GM18508 (cell line): ENCODE results near the gene ZNF488.

ENCODE experiments used
- ATAC-seq: cut with Tn5 transposase; IDR thresholded peaks from one replicate; pipeline ENCODE4 v1.9.1; 2021; ENCODE audit warnings: moderate number of reproducible peaks; ENCODE audit not compliant: insufficient read depth, unreplicated experiment

The ZNF488 gene

DNA sequence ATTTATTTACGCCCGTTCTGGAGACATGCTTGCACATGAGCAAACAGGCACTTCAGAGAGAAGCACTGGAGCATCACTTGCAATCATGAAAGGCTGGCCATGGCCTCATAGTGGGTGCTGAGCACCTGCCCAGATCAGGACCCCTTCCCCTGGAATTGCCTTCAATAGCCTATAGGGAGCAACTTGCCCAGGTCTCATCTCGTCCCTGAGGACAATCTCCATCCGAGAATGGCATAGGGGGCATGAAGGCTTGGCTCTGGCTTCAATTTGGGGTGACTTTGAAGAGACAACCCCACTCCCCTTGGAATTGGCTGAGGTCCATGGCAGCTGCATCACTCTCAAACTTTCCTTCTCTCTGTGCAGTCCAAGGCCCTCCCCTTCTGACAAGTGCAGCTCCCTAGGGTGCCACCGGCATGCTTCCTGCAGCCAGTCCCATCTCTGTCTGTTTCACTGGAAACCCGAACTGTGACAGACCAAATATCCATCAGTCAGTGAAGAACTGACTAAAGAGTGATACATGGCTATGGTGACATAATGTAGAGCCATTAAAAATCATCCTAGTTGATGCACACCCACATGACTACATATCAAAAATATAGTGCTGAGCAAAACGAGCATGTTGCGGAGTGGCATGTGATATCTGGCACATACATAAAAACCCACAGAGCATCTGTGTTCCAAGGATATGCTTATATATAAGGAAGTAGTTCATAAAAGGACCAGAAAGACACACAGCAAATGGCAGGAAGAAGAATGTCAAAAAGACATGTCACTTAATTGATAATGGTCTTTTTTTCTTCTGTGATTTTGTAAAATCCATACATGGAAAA is 49.4 kb downstream of the ZNF488 start:
- ATAC-seq: no peak

DNA sequence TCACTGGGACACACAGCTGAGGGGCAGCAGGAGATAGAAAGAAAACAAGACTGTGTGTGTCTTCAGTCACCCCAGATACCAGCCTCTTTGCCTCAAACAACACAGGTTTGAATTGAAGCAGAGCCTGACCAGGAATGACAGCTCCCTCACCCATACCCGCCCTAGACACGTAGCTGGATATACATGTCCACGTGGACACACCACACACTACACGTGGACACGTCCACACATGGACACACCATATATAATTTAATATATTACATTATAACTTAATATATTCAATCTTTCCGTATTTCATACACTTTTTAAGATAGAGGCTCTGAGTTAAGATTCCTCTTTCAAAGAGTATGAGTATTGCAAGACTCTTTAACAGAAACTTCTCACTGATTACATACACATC is 50.6 kb downstream of the ZNF488 start:
- ATAC-seq: no peak

DNA sequence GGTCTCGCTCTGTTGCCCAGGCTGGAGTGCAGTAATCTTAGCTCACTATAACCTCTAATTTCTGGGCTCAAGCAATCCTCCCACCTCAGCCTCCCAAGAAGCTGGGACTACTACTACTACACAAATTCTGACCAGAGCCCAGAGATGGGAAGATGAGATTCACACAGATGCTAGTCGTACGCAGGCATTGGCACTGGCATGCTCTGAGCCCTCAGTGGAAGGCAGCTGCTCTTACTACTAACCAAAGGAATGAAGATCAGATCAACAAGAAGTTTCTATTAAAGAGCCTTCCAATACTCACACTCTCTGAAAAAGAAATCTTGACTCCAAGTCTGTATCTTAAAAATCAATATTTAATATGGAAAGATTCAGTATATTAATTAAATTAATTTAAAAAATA is 51.1 kb downstream of the ZNF488 start:
- no peak for ATAC-seq

DNA sequence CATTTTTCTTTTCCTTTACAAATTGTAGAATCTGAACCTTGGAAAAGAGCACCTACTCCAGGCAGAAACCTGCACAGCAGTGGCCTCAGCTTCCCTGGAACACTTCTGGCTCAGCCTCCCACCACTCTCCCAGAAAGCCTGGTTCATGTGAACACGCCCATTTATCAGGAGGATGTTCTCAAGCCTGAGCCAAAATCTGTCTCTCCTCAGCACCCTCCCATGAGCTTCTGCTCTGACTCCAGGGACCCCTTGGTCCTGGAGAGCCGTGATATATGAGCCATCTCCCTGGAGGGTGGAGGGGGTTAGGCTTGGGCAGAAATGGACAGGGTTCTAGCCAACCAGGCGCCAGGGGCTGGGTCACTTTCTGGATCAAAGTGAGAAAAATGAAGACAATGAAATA is 51.7 kb downstream of the ZNF488 start:
- ATAC-seq: no peak

DNA sequence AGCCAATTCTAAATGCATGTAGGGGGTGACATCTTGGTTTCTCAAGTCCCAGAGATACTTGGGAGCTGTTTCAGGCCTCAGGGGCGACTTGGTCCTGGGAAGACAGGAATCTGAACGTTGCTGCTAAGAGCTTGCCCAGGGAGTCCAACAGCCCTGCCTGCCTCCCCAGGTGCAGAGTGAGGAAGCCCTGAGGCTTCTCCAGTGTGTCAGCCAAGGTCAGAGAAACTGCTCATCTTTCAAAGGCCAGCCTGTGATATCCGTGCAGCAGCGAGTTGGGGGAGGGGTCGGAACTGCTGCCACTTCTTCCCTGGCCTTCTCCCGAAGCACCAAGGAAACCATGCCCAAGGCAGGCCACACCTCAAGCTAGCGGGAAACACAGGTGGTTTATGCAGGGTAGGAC is 52.1 kb downstream of the ZNF488 start:
- no peak for ATAC-seq

DNA sequence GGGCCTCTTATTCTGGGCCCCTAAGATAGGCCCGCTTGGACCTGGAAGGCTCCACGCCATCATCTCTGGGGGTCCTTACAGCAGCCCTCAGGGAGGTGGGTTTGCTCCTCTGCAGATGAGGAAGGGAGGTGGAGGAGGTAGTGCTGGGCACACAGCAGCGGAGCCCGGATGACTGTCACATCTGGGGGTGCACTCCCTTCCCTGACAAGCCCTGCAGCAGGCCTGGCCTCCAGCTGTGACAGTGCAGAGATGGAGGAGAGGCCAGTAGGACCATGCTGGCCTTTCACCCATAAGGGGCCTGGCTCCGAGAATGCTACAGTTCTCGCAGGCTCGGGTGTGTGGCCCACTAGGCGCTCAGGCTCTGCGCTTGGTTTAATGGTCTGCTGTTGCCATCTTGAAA is 52.6 kb downstream of the ZNF488 start:
- ATAC-seq: no peak

DNA sequence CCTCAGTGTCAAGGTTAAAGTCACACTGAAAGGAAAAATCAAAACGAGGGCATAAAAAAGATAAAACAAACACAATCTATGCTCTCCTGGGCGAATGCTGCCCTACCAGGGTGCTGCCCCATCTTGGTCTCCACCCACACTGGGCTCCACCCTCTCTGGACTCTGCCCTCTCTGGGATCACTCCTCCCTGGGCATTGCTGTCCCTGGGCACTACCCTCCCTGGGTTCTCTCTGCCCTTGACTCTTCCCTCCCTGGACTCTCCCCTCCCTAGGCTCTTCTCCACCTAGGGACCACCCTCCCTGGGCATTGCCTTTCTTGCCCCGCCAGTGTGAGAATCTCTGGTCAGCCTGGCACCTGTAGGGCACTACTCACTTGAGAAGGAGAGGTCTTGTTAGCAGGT is 53.3 kb downstream of the ZNF488 start:
- no peak for ATAC-seq

DNA sequence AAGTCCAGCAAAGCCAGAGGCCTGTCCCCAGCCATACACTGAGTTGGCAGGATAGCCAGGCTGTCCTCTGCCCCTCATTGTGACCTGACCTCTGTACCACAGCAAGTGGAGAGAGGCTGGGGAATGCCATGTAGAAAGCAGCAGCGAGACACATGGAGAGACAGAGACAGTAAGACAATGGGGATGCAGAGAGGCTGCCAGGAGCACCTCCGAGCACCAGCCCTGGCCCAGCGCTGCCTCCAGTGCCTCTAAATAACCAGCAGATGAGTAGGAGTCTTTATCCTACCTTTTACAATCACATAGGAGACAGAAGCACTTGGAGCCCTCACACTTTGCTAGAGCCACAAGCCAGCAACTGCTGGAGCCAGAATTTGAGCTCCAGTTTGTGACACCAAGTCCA is 53.7 kb downstream of the ZNF488 start:
- no peak for ATAC-seq

DNA sequence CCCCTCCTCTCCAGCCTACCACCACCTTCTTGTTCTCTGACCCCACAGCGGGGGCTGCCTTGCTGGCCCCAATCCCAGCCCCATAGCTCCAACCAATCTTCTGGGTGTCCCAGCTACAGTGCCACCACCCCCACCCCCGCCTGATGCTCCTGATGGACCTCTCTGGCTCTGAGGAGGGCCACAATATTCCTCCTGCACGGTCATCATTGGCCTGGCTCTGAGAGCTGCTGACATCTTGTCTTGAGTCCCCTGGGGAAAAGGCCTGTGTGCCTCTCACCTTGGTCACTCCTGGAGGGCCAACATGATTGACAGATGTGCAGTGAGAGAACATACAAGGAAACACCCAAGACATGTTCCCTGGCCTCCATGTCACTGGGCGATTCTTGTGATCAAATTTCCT is 54.2 kb downstream of the ZNF488 start:
- no peak for ATAC-seq

DNA sequence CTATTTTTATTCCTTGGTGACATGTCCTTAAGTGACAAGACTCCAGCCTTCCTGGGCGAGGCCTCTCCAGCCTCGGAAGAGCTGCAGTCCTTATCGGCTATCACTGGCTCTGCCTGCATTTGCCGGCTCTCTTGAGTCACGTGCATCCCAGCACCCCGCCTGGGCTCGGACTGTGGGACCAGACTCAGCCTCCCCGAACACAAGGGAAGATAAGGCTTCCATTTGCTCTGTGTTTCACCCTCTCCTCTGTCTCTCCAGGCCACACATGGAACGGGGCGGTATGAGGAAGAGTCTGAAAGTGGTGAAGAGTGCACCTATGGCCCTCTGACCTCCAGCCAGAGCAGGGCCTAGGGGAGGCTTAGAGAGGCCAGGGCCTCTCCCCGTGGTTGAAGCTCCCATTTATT is 57.2 kb downstream of the ZNF488 start:
- no peak for ATAC-seq

DNA sequence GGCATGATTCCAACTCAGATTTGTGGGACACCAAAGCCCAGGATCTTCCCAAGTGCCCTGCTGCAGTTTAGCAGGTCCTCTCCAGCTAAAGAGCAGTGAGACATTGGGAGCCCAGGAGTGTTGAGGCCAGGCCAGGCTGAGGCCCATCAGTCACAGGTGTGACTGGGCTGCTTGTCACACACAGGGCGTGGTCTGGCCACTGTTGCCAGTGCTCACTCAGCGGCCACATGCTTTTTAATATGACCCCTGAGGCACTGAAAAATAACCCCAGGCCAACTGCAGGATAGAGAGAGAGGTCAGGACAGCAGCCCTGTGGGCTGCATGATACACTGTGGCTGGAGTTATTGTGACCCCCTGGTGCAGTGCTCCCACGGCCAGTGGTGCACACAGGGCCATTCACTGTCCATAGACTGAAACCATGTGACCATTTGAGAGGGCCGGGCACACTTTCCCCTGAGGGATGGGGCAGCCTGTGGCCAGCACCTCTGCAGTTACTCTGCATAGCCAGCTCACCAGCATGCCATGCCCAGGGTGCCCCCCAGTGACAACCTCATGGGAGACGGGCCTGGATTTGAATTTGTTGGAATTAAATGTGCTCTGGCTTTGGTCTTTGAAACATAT is 57.7 kb downstream of the ZNF488 start:
- no peak for ATAC-seq

DNA sequence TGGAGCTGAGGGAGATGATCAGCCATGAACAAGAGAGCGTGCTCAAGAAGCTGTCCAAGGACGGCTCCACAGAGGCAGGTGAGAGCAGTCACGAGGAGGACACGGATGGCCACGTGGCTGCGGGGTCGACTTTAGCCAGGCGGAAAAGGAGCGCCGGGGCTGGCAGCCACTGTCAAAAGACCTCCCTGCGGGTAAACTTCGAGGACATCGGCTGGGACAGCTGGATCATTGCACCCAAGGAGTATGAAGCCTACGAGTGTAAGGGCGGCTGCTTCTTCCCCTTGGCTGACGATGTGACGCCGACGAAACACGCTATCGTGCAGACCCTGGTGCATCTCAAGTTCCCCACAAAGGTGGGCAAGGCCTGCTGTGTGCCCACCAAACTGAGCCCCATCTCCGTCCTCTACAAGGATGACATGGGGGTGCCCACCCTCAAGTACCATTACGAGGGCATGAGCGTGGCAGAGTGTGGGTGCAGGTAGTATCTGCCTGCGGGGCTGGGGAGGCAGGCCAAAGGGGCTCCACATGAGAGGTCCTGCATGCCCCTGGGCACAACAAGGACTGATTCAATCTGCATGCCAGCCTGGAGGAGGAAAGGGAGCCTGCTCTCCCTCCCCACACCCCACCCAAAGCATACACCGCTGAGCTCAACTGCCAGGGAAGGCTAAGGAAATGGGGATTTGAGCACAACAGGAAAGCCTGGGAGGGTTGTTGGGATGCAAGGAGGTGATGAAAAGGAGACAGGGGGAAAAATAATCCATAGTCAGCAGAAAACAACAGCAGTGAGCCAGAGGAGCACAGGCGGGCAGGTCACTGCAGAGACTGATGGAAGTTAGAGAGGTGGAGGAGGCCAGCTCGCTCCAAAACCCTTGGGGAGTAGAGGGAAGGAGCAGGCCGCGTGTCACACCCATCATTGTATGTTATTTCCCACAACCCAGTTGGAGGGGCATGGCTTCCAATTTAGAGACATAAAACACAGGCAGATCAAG is 58.5 kb downstream of the ZNF488 start:
- ATAC-seq: no peak

DNA sequence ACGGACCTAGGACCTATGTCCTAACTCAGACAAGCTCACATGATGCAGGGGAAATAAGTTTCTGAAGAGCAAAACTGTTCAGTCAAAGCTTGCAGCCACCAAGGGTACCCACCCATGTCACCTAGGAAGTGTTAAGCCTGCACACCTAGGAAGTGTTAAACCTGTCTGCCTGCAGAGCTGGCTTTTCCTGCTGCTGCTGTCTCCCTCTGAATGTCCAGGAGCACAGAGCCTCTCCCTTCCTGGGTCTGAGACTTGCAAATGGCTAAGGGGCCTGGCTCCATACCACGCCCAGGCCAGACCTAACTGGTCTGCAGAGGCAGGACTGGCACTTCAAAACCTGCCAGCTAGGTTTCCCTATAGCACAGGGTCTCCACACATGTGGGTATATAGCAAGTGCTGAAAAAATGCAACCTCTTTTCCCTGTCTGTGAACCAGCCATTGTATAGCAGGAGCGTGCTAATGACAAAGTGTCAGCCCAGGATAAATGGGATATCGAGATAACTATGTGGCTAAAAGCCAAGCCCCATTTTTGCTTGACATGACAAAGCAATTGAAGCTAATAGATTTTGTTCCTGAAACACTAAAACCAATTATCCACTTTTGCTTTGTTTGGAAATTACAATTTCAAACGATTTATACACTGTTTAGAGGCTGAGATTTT is 60.3 kb downstream of the ZNF488 start:
- ATAC-seq: no peak

DNA sequence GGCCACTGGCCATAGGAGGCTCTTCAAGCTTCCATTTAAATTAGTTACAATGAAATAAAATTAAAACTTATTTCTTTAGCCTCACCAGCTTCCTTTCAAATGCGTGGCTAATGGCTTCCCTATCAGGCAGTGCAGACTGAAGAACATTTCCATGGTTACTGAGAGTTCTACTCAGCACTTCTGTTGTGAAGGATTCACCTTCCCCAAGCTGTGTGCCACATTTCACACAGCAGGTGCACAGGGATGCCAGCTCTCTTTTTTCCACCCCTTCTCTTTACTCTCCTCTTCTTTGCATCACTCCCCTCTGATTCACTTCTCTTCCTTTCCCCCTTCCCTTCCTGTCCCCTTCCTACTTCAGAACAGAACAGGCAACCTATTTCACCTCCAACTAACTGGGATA is 61.0 kb downstream of the ZNF488 start:
- ATAC-seq: no peak

DNA sequence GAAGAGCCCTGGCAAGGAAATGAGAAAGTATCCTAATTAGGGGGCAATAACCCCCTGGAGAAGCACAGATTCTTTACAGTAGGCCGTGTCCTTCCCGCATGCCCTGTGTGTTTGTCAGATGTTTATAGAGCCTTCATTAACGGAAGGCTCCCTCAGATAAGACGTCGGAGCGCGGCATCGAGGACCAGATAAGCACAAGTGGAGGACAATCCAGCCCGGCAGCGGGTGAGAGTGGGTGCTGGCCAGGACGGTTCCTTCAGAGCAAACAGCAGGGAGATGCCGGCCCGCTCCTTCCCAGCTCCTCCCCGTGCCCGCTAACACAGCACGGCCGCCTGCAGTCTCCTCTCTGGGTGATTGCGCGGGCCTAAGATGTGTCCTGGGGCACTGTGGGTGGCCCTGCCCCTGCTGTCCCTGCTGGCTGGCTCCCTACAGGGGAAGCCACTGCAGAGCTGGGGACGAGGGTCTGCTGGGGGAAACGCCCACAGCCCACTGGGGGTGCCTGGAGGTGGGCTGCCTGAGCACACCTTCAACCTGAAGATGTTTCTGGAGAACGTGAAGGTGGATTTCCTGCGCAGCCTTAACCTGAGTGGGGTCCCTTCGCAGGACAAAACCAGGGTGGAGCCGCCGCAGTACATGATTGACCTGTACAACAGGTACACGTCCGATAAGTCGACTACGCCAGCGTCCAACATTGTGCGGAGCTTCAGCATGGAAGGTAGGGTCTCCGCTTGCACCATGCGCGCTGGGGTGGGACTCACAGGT is 61.6 kb downstream of the ZNF488 start, which contains the start of gene GDF2:
TSS of gene GDF2 (plus strand) at position 155 of the 762 bp plus-strand sequence. CDS start at position 370, 215 bp downstream.
- no peak for ATAC-seq

DNA sequence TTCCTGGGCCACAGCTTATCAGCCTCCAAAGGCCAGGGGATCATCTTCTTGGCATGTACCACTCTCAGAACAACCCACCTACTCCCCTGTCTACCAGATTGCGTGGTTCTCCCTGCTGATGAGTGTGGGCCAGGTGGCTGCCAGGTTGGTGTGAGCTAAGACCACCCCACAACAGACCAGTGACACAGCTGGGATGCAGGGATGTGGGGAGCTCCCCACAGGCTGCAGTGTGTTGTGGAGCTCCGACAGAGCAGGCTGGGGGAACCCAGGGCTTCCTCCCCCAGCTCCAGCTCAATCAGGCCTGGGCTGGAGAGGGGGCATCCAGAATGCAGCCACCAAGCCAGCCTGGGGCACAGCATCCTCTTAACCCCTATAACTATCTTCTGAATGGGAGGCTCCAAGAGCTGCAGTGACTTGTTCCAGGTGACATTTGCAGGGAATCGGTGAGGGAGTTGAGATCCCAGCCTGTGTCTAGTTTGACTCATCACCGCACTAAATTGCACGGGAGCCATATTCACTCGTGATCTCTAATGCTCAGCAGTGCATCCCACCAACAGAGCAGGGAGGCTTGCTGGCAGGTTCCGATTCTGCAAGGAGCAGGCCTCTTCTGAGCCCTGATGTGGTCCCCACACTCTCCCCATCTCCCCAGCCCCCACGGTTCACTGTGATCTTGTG is 62.4 kb downstream of the ZNF488 start:
- ATAC-seq: no peak

DNA sequence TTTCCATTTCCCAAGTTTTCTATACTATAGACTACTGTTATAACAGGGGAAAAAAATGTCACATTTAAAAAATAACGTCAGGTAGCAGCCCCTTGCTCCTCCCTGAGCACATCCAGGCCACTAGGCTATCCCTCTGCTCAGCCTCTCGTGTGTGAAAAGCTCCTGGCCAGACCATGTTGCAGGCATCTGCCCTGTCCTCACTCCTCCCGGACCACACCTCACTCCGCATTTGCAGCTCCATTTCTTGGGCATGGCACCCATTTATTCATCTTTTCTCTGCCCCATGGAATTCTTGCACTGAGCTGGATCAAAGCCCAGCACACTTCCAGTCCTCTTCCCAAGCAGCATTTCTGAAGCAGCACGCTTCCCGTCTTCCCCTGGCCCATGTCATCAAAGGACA is 63.3 kb downstream of the ZNF488 start:
- ATAC-seq: no peak

DNA sequence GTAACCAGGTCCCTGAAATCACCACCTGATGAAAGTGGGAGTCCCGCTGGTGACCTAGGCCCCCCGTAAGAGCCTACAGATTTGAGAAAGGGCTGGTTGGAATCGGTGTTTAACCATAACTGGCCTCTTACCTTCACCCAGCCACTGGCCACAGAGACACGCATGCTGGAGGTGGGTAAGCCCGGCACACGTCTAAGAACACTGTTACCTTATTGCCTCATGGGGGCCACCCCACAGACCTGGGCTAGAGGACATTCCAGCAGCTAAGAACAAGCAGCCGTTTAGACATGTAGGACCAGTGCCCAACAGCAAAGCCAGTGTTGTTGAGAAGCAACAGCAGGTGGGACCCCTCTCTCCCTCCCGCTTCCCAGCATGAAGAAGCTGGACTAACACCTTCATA is 64.3 kb downstream of the ZNF488 start:
- ATAC-seq: no peak

DNA sequence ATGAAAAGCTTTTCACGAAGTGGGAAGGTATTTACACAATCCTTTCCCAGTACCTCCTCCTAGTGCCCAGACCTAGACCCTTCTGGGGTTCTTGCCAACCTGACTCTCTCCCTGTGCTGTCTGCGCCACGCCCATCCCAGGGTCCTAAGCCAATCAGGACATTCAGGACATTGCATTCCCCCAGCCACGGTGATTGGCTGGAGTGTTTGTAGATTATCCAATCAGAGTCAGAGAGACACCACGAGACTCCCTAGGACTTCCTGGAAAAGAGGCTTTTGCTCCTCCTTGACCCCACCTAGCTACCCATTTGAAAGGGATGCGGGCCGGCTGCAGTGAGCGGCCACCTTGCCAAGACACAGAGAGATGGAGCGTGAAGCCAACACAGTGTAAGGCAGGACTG is 65.4 kb downstream of the ZNF488 start:
- ATAC-seq: no peak
